SK-N-SH treated with all-trans-retinoic acid at 6 μM for 48 hours (cell line): ENCODE data around the gene THAP12.

ENCODE experiments used
- ATAC-seq: fragments of 200-7000 bp; cut with Tn5 transposase; 3 replicates; pipeline ENCODE4 v1.9.1; 2020; ENCODE audit warnings: mild to moderate bottlenecking, moderate library complexity
- BACH2 ChIP-seq: fragments of 250-450 bp; sonication (Bioruptor Pico); IDR thresholded peaks from 2 replicates; pipeline ENCODE4 v1.9.0; 2021; ENCODE audit warnings: mild to moderate bottlenecking, borderline replicate concordance
- CSDC2 ChIP-seq: fragments of 250-450 bp; sonication (Bioruptor Pico); IDR thresholded peaks from 2 replicates; pipeline ENCODE4 v1.5.0; 2020; ENCODE audit warnings: mild to moderate bottlenecking, moderate library complexity
- ESRRG ChIP-seq: fragments of 250-450 bp; sonication (Bioruptor Pico); IDR thresholded peaks from 2 replicates; pipeline ENCODE4 v1.6.1; 2021; ENCODE audit warnings: mild to moderate bottlenecking
- GLIS3 ChIP-seq: fragments of 250-450 bp; sonication (Bioruptor Pico); IDR thresholded peaks from 2 replicates; pipeline ENCODE4 v1.5.0; 2020; ENCODE audit warnings: mild to moderate bottlenecking, moderate library complexity
- ISL1 ChIP-seq: fragments of 250-450 bp; sonication (Bioruptor Pico); IDR thresholded peaks from 2 replicates; pipeline ENCODE4 v2.1.2; 2022; ENCODE audit warnings: mild to moderate bottlenecking, moderate library complexity
- PPARA ChIP-seq: fragments of 250-450 bp; sonication (Bioruptor Pico); IDR thresholded peaks from 2 replicates; pipeline ENCODE4 v1.5.0; 2020; ENCODE audit warnings: mild to moderate bottlenecking, borderline replicate concordance
- RARB ChIP-seq: fragments of 250-450 bp; sonication (Bioruptor Pico); IDR thresholded peaks from 2 replicates; pipeline ENCODE4 v1.8.0; 2021; ENCODE audit warnings: mild to moderate bottlenecking, moderate library complexity
- SNAI2 ChIP-seq: fragments of 250-450 bp; sonication (Bioruptor Pico); IDR thresholded peaks from 2 replicates; pipeline ENCODE4 v1.5.0; 2020; ENCODE audit warnings: mild to moderate bottlenecking, moderate library complexity
- TCF4 ChIP-seq: fragments of 250-450 bp; sonication (Bioruptor Pico); IDR thresholded peaks from 2 replicates; pipeline ENCODE4 v1.8.0; 2021; ENCODE audit warnings: mild to moderate bottlenecking, moderate library complexity, borderline replicate concordance
- TOX ChIP-seq: fragments of 250-450 bp; sonication (Bioruptor Pico); IDR thresholded peaks from 2 replicates; pipeline ENCODE4 v1.8.0; 2021; ENCODE audit warnings: mild to moderate bottlenecking, moderate library complexity, borderline replicate concordance
- ZC3H10 ChIP-seq: fragments of 250-450 bp; sonication (Bioruptor Pico); IDR thresholded peaks from 2 replicates; pipeline ENCODE4 v1.5.1; 2021; ENCODE audit warnings: mild to moderate bottlenecking, moderate library complexity
- ZFP3 ChIP-seq: fragments of 250-450 bp; sonication (Bioruptor Pico); IDR thresholded peaks from 2 replicates; pipeline ENCODE4 v1.5.0; 2020; ENCODE audit warnings: mild to moderate bottlenecking, moderate library complexity
- ZFP30 ChIP-seq: fragments of 450-650 bp; formaldehyde crosslinking; IDR thresholded peaks from 2 replicates; pipeline ENCODE4 v1.5.0; 2022; ENCODE audit warnings: mild to moderate bottlenecking, moderate library complexity
- ZNF565 ChIP-seq: fragments of 450-650 bp; formaldehyde crosslinking; conservative IDR thresholded peaks from 2 replicates; pipeline ENCODE4 v1.5.0; 2020; ENCODE audit warnings: low read depth, mild to moderate bottlenecking, moderate library complexity
- ZNF70 ChIP-seq: fragments of 450-650 bp; formaldehyde crosslinking; IDR thresholded peaks from 2 replicates; pipeline ENCODE4 v1.5.0; 2020; ENCODE audit warnings: mild to moderate bottlenecking, moderate library complexity
- ZNF8 ChIP-seq: fragments of 450-650 bp; formaldehyde crosslinking; IDR thresholded peaks from 2 replicates; pipeline ENCODE4 v1.5.0; 2020; ENCODE audit warnings: mild to moderate bottlenecking, moderate library complexity
- TF ChIP-seq, protein P1 (sequence below): fragments of 250-450 bp; sonication (Bioruptor Pico); IDR thresholded peaks from 2 replicates; pipeline ENCODE4 v1.8.0; 2020; ENCODE audit warnings: mild to moderate bottlenecking, moderate library complexity, borderline replicate concordance
- TF ChIP-seq, protein P2 (sequence below): fragments of 250-450 bp; sonication (Bioruptor Pico); IDR thresholded peaks from 2 replicates; pipeline ENCODE4 v1.8.0; 2021; ENCODE audit warnings: low read depth, mild to moderate bottlenecking, moderate library complexity, borderline replicate concordance
- TF ChIP-seq, protein P3 (sequence below): fragments of 250-450 bp; sonication (Bioruptor Pico); IDR thresholded peaks from 2 replicates; pipeline ENCODE4 v1.5.0; 2020; ENCODE audit warnings: mild to moderate bottlenecking, moderate library complexity
- TF ChIP-seq, protein P4 (sequence below): fragments of 250-450 bp; sonication (Bioruptor Pico); IDR thresholded peaks from 2 replicates; pipeline ENCODE4 v1.5.1; 2020; ENCODE audit warnings: low read depth, mild to moderate bottlenecking, moderate library complexity
- TF ChIP-seq, protein P5 (sequence below): fragments of 250-450 bp; sonication (Bioruptor Pico); IDR thresholded peaks from 2 replicates; pipeline ENCODE4 v1.5.1; 2021; ENCODE audit warnings: mild to moderate bottlenecking, moderate library complexity

THAP12 gene

DNA sequence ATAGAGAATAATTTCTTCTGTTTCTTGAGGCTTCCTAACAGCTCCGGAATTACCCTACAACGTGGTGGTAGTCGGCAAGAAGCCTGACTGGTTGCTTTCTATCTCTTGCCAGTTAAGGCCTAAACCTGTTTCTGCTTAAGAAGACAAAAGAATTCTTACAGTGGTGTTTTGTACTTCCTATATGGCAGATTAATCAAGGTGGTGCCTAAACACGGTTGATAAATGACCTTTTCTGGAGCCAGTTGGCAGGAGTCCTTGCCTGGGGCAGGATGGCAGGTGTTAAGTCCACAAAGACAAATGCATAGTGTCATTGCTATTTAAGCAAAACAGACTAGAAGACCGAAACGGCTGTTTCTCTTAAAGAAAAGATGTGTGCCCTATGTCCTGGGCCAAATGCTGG is 10.1 kb upstream of the THAP12 start:
- no peak for TF ChIP-seq ZNF565 (CRISPR knock-in tag)
- TF ChIP-seq ISL1: no peak
- TF ChIP-seq ZNF8 (CRISPR knock-in tag): no peak
- no peak for TF ChIP-seq ZNF70
- no peak for TF ChIP-seq BACH2 (CRISPR knock-in tag)
- TF ChIP-seq, all 23 proteins: peak for 0
- no peak for ATAC-seq

DNA sequence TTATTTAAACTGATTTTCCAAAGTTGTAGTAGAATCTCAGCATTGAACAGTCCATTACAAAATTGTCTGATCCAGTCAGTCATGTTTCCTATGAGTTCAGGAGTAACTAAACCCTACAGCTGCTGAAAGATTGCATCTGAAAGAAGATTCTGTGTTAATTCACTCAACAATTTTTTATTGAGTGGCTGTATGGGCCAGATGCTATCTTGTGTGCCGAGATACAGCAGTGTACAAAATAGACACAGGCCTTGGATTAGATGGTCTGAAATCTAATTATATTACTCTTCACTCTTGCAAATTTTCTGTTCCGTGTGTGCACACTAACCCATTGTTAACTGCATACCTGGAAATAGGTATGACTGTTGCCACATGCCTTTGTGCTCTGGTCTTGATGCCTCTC is 7.5 kb upstream of the THAP12 start:
- ATAC-seq: no peak

DNA sequence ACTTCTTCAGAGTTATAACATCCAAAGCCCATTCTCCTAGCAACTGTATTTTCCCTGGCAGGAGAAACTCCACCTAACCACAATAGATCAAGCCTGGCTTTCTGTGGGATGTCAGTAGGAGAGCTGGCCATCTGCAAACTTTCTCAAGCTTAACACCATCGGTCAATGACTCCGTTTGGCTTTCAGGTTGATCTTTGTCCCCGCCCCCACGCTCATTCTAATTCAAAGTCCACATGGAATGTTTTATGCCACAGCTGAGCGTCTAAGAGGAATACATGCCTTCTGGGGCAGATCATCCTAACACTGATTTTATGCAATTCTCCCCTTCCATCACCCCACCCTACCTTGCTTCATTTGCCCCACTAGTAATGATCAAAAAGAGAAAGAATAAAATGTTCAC is 5.0 kb upstream of the THAP12 start:
- TF ChIP-seq TOX (CRISPR knock-in tag): no peak
- no peak for TF ChIP-seq BACH2 (CRISPR knock-in tag)
- no peak for TF ChIP-seq ZC3H10
- no peak for TF ChIP-seq GLIS3 (CRISPR knock-in tag)
- TF ChIP-seq ZNF8 (CRISPR knock-in tag): no peak
- TF ChIP-seq RARB (CRISPR knock-in tag): no peak
- no peak for TF ChIP-seq CSDC2 (CRISPR knock-in tag)
- TF ChIP-seq, protein P1, sequence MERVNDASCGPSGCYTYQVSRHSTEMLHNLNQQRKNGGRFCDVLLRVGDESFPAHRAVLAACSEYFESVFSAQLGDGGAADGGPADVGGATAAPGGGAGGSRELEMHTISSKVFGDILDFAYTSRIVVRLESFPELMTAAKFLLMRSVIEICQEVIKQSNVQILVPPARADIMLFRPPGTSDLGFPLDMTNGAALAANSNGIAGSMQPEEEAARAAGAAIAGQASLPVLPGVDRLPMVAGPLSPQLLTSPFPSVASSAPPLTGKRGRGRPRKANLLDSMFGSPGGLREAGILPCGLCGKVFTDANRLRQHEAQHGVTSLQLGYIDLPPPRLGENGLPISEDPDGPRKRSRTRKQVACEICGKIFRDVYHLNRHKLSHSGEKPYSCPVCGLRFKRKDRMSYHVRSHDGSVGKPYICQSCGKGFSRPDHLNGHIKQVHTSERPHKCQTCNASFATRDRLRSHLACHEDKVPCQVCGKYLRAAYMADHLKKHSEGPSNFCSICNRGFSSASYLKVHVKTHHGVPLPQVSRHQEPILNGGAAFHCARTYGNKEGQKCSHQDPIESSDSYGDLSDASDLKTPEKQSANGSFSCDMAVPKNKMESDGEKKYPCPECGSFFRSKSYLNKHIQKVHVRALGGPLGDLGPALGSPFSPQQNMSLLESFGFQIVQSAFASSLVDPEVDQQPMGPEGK: no peak
- no peak for TF ChIP-seq ZNF70
- TF ChIP-seq, protein P2, sequence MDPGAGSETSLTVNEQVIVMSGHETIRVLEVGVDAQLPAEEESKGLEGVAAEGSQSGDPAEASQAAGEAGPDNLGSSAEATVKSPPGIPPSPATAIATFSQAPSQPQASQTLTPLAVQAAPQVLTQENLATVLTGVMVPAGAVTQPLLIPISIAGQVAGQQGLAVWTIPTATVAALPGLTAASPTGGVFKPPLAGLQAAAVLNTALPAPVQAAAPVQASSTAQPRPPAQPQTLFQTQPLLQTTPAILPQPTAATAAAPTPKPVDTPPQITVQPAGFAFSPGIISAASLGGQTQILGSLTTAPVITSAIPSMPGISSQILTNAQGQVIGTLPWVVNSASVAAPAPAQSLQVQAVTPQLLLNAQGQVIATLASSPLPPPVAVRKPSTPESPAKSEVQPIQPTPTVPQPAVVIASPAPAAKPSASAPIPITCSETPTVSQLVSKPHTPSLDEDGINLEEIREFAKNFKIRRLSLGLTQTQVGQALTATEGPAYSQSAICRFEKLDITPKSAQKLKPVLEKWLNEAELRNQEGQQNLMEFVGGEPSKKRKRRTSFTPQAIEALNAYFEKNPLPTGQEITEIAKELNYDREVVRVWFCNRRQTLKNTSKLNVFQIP (CRISPR knock-in tag): no peak
- no peak for TF ChIP-seq SNAI2
- TF ChIP-seq ZFP30 (CRISPR knock-in tag): no peak
- TF ChIP-seq, protein P3, sequence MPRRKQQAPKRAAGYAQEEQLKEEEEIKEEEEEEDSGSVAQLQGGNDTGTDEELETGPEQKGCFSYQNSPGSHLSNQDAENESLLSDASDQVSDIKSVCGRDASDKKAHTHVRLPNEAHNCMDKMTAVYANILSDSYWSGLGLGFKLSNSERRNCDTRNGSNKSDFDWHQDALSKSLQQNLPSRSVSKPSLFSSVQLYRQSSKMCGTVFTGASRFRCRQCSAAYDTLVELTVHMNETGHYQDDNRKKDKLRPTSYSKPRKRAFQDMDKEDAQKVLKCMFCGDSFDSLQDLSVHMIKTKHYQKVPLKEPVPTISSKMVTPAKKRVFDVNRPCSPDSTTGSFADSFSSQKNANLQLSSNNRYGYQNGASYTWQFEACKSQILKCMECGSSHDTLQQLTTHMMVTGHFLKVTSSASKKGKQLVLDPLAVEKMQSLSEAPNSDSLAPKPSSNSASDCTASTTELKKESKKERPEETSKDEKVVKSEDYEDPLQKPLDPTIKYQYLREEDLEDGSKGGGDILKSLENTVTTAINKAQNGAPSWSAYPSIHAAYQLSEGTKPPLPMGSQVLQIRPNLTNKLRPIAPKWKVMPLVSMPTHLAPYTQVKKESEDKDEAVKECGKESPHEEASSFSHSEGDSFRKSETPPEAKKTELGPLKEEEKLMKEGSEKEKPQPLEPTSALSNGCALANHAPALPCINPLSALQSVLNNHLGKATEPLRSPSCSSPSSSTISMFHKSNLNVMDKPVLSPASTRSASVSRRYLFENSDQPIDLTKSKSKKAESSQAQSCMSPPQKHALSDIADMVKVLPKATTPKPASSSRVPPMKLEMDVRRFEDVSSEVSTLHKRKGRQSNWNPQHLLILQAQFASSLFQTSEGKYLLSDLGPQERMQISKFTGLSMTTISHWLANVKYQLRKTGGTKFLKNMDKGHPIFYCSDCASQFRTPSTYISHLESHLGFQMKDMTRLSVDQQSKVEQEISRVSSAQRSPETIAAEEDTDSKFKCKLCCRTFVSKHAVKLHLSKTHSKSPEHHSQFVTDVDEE (CRISPR knock-in tag): no peak
- TF ChIP-seq ZFP3 (CRISPR knock-in tag): no peak
- TF ChIP-seq, protein P4, sequence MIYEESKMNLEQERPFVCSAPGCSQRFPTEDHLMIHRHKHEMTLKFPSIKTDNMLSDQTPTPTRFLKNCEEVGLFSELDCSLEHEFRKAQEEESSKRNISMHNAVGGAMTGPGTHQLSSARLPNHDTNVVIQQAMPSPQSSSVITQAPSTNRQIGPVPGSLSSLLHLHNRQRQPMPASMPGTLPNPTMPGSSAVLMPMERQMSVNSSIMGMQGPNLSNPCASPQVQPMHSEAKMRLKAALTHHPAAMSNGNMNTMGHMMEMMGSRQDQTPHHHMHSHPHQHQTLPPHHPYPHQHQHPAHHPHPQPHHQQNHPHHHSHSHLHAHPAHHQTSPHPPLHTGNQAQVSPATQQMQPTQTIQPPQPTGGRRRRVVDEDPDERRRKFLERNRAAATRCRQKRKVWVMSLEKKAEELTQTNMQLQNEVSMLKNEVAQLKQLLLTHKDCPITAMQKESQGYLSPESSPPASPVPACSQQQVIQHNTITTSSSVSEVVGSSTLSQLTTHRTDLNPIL (CRISPR knock-in tag): no peak
- no peak for TF ChIP-seq PPARA (CRISPR knock-in tag)
- TF ChIP-seq, protein P5, sequence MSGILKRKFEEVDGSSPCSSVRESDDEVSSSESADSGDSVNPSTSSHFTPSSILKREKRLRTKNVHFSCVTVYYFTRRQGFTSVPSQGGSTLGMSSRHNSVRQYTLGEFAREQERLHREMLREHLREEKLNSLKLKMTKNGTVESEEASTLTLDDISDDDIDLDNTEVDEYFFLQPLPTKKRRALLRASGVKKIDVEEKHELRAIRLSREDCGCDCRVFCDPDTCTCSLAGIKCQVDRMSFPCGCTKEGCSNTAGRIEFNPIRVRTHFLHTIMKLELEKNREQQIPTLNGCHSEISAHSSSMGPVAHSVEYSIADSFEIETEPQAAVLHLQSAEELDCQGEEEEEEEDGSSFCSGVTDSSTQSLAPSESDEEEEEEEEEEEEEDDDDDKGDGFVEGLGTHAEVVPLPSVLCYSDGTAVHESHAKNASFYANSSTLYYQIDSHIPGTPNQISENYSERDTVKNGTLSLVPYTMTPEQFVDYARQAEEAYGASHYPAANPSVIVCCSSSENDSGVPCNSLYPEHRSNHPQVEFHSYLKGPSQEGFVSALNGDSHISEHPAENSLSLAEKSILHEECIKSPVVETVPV (CRISPR knock-in tag): no peak
- no peak for TF ChIP-seq ESRRG (CRISPR knock-in tag)
- TF ChIP-seq TCF4 (CRISPR knock-in tag): no peak
- no peak for ATAC-seq

More for the DNA sequence above, 7.5 kb upstream of the THAP12 start:
- TF ChIP-seq, protein P3 (CRISPR knock-in tag): 0 out of 2 replicates have a peak, but pooled peaks have one; percentile 11
- TF ChIP-seq ZC3H10 (no peak), ZFP3 (CRISPR knock-in tag) (no peak), ESRRG (CRISPR knock-in tag) (no peak), TCF4 (CRISPR knock-in tag) (peak; percentile 65; the same call in 1 of the 2 replicates)
